Keratinocyte (primary cell): ENCODE measurements around the gene C16orf54. TPM values are rescaled to one million over a fixed set of nuclear protein-coding genes. Genes with fewer than 3 reads are reported as not detected.

Experiments used
- DNase-seq: peaks from one replicate; pipeline ENCODE4 v3.0.0-alpha.2; 2011; ENCODE audit warnings: low read depth, missing footprints, low spot score
- FAIRE-seq: peaks from 2 replicates; lab custom pipeline; 2011; peaks lifted over from hg19 to GRCh38; lab: Jason Lieb, UNC
- H2AFZ ChIP-seq: 2 replicates; pipeline ENCODE4 v1.6.0; 2012; ENCODE audit warnings: low read length, control low read depth, inconsistent platforms; ENCODE audit not compliant: control insufficient read depth
- H3K27ac ChIP-seq: 2 replicates; pipeline ENCODE4 v1.5.1; 2011; ENCODE audit warnings: low read length; ENCODE audit not compliant: control insufficient read depth, insufficient read depth
- H3K27me3 ChIP-seq: 3 replicates; pipeline ENCODE4 v1.6.0; 2011; ENCODE audit warnings: low read length; ENCODE audit not compliant: control insufficient read depth, insufficient read depth; ENCODE audit errors: extremely low read depth
- H3K36me3 ChIP-seq, 2 experiments: 2 replicates in 1 of 2; 3 replicates in 1 of 2; pipeline ENCODE4 v1.5.1; 2011; ENCODE audit warnings: low read length in 2 of 2, mild to moderate bottlenecking in 1 of 2; ENCODE audit not compliant: control insufficient read depth in 2 of 2, insufficient read depth in 2 of 2; ENCODE audit errors: extremely low read depth in 1 of 2
- H3K4me1 ChIP-seq: 3 replicates; pipeline ENCODE4 v1.5.1; 2011; ENCODE audit warnings: low read length; ENCODE audit not compliant: control insufficient read depth, insufficient read depth; ENCODE audit errors: extremely low read depth
- H3K4me2 ChIP-seq: 3 replicates; pipeline ENCODE4 v1.6.0; 2011; ENCODE audit warnings: low read depth, low read length; ENCODE audit not compliant: control insufficient read depth, insufficient read depth; ENCODE audit errors: extremely low read depth
- H3K4me3 ChIP-seq, 3 experiments: fragments of 200-600 bp in 1 of 3; sonication (generic) in 1 of 3; 2 replicates in 2 of 3; 3 replicates in 1 of 3; pipeline ENCODE4 v1.5.1; 2011 to 2016; ENCODE audit warnings: low read length in 3 of 3, mild to moderate bottlenecking in 3 of 3, control low read depth in 2 of 3, inconsistent platforms in 1 of 3, low read depth in 1 of 3, mixed read lengths in 1 of 3, mixed run types in 1 of 3, moderate library complexity in 1 of 3; ENCODE audit not compliant: control insufficient read depth in 2 of 3, insufficient read depth in 2 of 3; ENCODE audit errors: extremely low read depth in 1 of 3
- H3K79me2 ChIP-seq: 2 replicates; pipeline ENCODE4 v1.6.0; 2012; ENCODE audit warnings: low read length; ENCODE audit not compliant: control insufficient read depth, insufficient read depth
- H3K9ac ChIP-seq: 3 replicates; pipeline ENCODE4 v1.6.0; 2011; ENCODE audit warnings: low read length; ENCODE audit not compliant: control insufficient read depth, insufficient read depth; ENCODE audit errors: extremely low read depth
- H3K9me1 ChIP-seq: 3 replicates; pipeline ENCODE4 v1.6.0; 2011; ENCODE audit warnings: low read length; ENCODE audit not compliant: control insufficient read depth, insufficient read depth; ENCODE audit errors: extremely low read depth
- H3K9me3 ChIP-seq: 2 replicates; pipeline ENCODE4 v1.5.1; 2012; ENCODE audit warnings: low read depth, low read length; ENCODE audit not compliant: control insufficient read depth
- H4K20me1 ChIP-seq: 3 replicates; pipeline ENCODE4 v1.6.0; 2011; ENCODE audit warnings: low read length; ENCODE audit not compliant: control insufficient read depth, insufficient read depth; ENCODE audit errors: extremely low read depth
- EZH2 ChIP-seq: IDR thresholded peaks from one replicate; pipeline ENCODE4 v1.6.1; 2012; ENCODE audit warnings: inconsistent platforms, mild to moderate bottlenecking, low read length, moderate library complexity
- dilution Hi-C: fragments of 300-500 bp; cut with MboI; formaldehyde crosslinking; loops from one replicate; pipeline ENCODE4 v1.7.0; 2020; ENCODE audit warnings: low sequenced_read_pairs; ENCODE audit not compliant: extremely low pct_ligation_motif_present
- polyA plus RNA-seq, 5 experiments: library from polyadenylated mRNA; depleted of rRNA in 3 of 5; stranded (reverse) in 3 of 5; stranded (forward) in 1 of 5; unstranded in 1 of 5; fragments of >200 nt; gene quantifications; 1 replicate in 1 of 5; 2 replicates in 3 of 5; 3 replicates in 1 of 5; pipeline versions ENCODE4 v1.2.1 to v1.2.3, GENCODE V29; 2011 to 2012; ENCODE audit warnings: missing spikeins in 2 of 5, low read depth in 1 of 5, low replicate concordance in 1 of 5
- TF ChIP-seq, protein P1 (sequence below), 3 experiments: IDR thresholded peaks in 1 of 3; conservative IDR thresholded peaks in 1 of 3; optimal IDR thresholded peaks in 1 of 3; 2 replicates in 2 of 3; 3 replicates in 1 of 3; pipeline versions ENCODE3 to v1.5.1; 2011; ENCODE audit warnings: low read length in 3 of 3, mild to moderate bottlenecking in 3 of 3, moderate library complexity in 2 of 3, control low read depth in 1 of 3, inconsistent platforms in 1 of 3; ENCODE audit not compliant: insufficient read depth in 2 of 3; ENCODE audit errors: extremely low read depth in 1 of 3

C16orf54 gene
- polyA plus RNA-seq, 1 donor (not counting 4 experiments of a cell fraction or from before 2014, with no cell fraction given) = not detected

DNA sequence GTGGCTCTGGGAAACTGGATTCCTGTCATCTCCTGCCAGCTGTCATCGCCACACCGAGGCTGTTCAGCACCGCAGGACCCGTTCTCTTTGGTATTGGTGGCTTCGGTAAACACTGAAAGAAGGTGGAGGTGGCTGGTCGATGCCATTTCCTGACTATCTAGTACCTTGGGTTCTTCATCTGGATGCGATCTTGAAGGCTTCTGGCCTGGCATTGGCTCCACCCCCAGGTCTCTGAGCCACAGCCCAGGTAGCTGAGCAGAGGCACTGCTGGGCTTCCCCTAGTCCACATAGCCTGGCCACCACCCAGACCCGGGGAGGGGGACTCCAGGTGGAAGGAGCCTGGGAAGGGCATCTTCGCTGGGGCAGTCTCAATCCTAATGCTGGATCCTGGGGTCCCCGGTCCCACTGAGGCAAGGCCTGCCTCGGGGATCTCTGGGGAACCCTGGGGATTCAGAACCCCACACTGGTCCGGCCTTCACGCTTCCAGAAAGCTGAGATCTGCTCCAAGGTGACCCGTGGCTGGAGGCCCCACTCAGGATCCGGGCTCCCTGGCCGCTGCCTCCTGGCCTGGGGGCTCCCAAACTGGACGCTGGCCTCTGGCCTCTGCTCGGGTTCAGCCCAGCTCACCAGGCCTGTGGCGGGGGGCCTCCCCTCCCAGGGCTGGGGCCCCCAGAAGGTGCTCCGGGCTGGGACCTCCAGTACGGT is 1.8 kb downstream of the C16orf54 start:
- Histone ChIP-seq H3K27ac (no peak overlapping the region), H4K20me1 (no peaks in the 10 kb centered on the region), H3K4me3 (no peak overlapping the region), H3K79me2 (no peaks in the 10 kb centered on the region), H3K9me1 (no peaks in the 10 kb centered on the region), H3K9ac (no peak overlapping the region), H3K4me2 (no peak overlapping the region), H3K9me3 (no peaks in the 10 kb centered on the region), H3K36me3 (no peaks in the 10 kb centered on the region), H2AFZ (no peak overlapping the region), H3K4me1 (no peaks in the 10 kb centered on the region), H3K27me3 (no peaks in the 10 kb centered on the region)
- TF ChIP-seq EZH2 = no peak
- TF ChIP-seq, protein P1, sequence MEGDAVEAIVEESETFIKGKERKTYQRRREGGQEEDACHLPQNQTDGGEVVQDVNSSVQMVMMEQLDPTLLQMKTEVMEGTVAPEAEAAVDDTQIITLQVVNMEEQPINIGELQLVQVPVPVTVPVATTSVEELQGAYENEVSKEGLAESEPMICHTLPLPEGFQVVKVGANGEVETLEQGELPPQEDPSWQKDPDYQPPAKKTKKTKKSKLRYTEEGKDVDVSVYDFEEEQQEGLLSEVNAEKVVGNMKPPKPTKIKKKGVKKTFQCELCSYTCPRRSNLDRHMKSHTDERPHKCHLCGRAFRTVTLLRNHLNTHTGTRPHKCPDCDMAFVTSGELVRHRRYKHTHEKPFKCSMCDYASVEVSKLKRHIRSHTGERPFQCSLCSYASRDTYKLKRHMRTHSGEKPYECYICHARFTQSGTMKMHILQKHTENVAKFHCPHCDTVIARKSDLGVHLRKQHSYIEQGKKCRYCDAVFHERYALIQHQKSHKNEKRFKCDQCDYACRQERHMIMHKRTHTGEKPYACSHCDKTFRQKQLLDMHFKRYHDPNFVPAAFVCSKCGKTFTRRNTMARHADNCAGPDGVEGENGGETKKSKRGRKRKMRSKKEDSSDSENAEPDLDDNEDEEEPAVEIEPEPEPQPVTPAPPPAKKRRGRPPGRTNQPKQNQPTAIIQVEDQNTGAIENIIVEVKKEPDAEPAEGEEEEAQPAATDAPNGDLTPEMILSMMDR (optimal IDR thresholded peaks at IDR 0.05 in 1 of 3, IDR thresholded peaks at IDR 0.05 in 1 of 3, conservative IDR thresholded peaks at IDR 0.05 in 1 of 3; ENCODE audit: extremely low read depth in 1 of 3, insufficient read depth in 2 of 3, low read length in 3 of 3) = no peak
- DNase-seq (no peak), FAIRE-seq (no peak)
- dilution Hi-C loops = no loop called here

GRCh38 chr16:29743475-29743826 is 2.3 kb downstream of the C16orf54 start:
- Histone ChIP-seq H3K27me3 (no peaks in the 10 kb centered on the region), H3K4me3 (no peak overlapping the region), H3K27ac (no peak overlapping the region), H3K79me2 (no peaks in the 10 kb centered on the region), H3K36me3 (no peaks in the 10 kb centered on the region), H3K4me2 (no peak overlapping the region), H4K20me1 (no peaks in the 10 kb centered on the region), H3K4me1 (no peaks in the 10 kb centered on the region), H2AFZ (no peak overlapping the region), H3K9me3 (no peaks in the 10 kb centered on the region), H3K9ac (no peak overlapping the region), H3K9me1 (no peaks in the 10 kb centered on the region)
- TF ChIP-seq EZH2 = no peak
- TF ChIP-seq, protein P1 (optimal IDR thresholded peaks at IDR 0.05 in 1 of 3, IDR thresholded peaks at IDR 0.05 in 1 of 3, conservative IDR thresholded peaks at IDR 0.05 in 1 of 3; ENCODE audit: extremely low read depth in 1 of 3, insufficient read depth in 2 of 3, low read length in 3 of 3) = no peak
- no peak for DNase-seq
- no peak for FAIRE-seq
- dilution Hi-C loops = no loop called here
